Liver (tissue), 3 donors: ENCODE data around the gene MAP1LC3B2.

Experiments
- CTCF ChIP-seq: fragments of 150-350 bp; IDR thresholded peaks from 2 replicates; pipeline ENCODE4 v1.5.1; 2017; ENCODE audit warnings: improper control_type of control experiment, low read depth, low read length; ENCODE audit not compliant: missing input control
- FOXA1 ChIP-seq: IDR thresholded peaks from 2 replicates; pipeline ENCODE4 v1.6.1; 2016; ENCODE audit warnings: antibody characterized with exemption
- GABPA ChIP-seq, 2 donors: IDR thresholded peaks in 1 of 2; conservative IDR thresholded peaks in 1 of 2; 2 replicates each; pipeline ENCODE4 v1.6.1; 2016; ENCODE audit warnings: antibody characterized with exemption in 2 of 2, mild to moderate bottlenecking in 1 of 2, moderate library complexity in 1 of 2
- HNF4G ChIP-seq: IDR thresholded peaks from 2 replicates; pipeline ENCODE4 v1.6.1; 2016; ENCODE audit warnings: antibody characterized with exemption
- JUND ChIP-seq, 2 donors: IDR thresholded peaks; 2 replicates each; pipeline ENCODE4 v1.6.1; 2016; ENCODE audit warnings: antibody characterized with exemption in 2 of 2
- MAX ChIP-seq: IDR thresholded peaks from 2 replicates; pipeline ENCODE4 v1.6.1; 2016; ENCODE audit warnings: antibody characterized with exemption
- RAD21 ChIP-seq, 2 donors: IDR thresholded peaks; 2 replicates each; pipeline ENCODE4 v1.6.1; 2016; ENCODE audit warnings: antibody characterized with exemption in 2 of 2, mild to moderate bottlenecking in 2 of 2
- REST ChIP-seq: IDR thresholded peaks from 2 replicates; pipeline ENCODE4 v1.6.1; 2016; ENCODE audit warnings: antibody characterized with exemption, mild to moderate bottlenecking
- SP1 ChIP-seq: IDR thresholded peaks from 2 replicates; pipeline ENCODE4 v1.6.1; 2018; ENCODE audit warnings: antibody characterized with exemption, mild to moderate bottlenecking
- TAF1 ChIP-seq: conservative IDR thresholded peaks from 2 replicates; pipeline ENCODE4 v1.6.1; 2016; ENCODE audit warnings: antibody characterized with exemption, mild to moderate bottlenecking
- YY1 ChIP-seq: IDR thresholded peaks from 2 replicates; pipeline ENCODE4 v1.6.1; 2016; ENCODE audit warnings: antibody characterized with exemption, mild to moderate bottlenecking
- TF ChIP-seq, protein P1 (sequence below): IDR thresholded peaks from 2 replicates; pipeline ENCODE4 v1.6.1; 2016; ENCODE audit warnings: antibody characterized with exemption
- donor health status: healthy.
- donor health status: healthy.

GRCh38 chr12:116538076-116538591, 21.0 kb upstream of the MAP1LC3B2 start:
- TF ChIP-seq CTCF (no peak), FOXA1 (no peak), YY1 (no peak), JUND (IDR thresholded peaks at IDR 0.05) (no peak), TAF1 (no peak), SP1 (no peak), GABPA (IDR thresholded peaks at IDR 0.05 in 1 of 2, conservative IDR thresholded peaks at IDR 0.05 in 1 of 2) (no peak), MAX (no peak), REST (no peak), HNF4G (no peak), RAD21 (IDR thresholded peaks at IDR 0.05) (no peak)
- TF ChIP-seq, protein P1, sequence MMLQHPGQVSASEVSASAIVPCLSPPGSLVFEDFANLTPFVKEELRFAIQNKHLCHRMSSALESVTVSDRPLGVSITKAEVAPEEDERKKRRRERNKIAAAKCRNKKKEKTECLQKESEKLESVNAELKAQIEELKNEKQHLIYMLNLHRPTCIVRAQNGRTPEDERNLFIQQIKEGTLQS, result no peak
